GM12865 (cell line): ENCODE measurements around the gene ALOX12.
"Not testable (repeated sequence)": the region's sequence is repeated elsewhere in the genome, so short reads cannot be mapped to it uniquely, and the experiment has no call there.

Experiments
- DNase-seq: peaks from one replicate; pipeline ENCODE4 v3.0.0; 2010; ENCODE audit warnings: low read depth
- H3K4me3 ChIP-seq: 2 replicates; pipeline ENCODE4 v1.5.1; 2011; ENCODE audit warnings: mild to moderate bottlenecking, low read depth, low read length, control low read depth
- CTCF ChIP-seq: IDR thresholded peaks from 2 replicates; pipeline ENCODE4 v1.5.1; 2011; ENCODE audit warnings: low read length, control low read depth, low read depth, inconsistent platforms; ENCODE audit not compliant: insufficient read depth; ENCODE audit errors: missing control alignments

ALOX12 gene

GRCh38 chr17:6969323-6969726 lies 26.5 kb upstream of the ALOX12 start:
- DNase-seq = no peak
- TF ChIP-seq CTCF = no peak
- no peak overlapping the region for H3K4me3 ChIP-seq

- no peak for TF ChIP-seq CTCF
- DNase-seq = no peak
- no peak overlapping the region for H3K4me3 ChIP-seq
These were observed 24.9 kb upstream of the ALOX12 start for GRCh38 chr17:6970992-6971391.

- DNase-seq, H3K4me3 ChIP-seq: not testable (repeated sequence)
These were observed 16.4 kb upstream of the ALOX12 start for GRCh38 chr17:6979440-6979839.

- no peak for TF ChIP-seq CTCF
- no peak for DNase-seq
- no peak overlapping the region for H3K4me3 ChIP-seq
These were observed 14.4 kb upstream of the ALOX12 start for GRCh38 chr17:6981426-6981825.

- no peak for DNase-seq
- TF ChIP-seq CTCF = no peak
- H3K4me3 ChIP-seq = no peak overlapping the region
These were observed 10.6 kb upstream of the ALOX12 start for GRCh38 chr17:6985266-6985665.

- DNase-seq = no peak
- TF ChIP-seq CTCF = no peak
- no peak overlapping the region for H3K4me3 ChIP-seq
These were observed 9.2 kb upstream of the ALOX12 start for GRCh38 chr17:6986676-6987075.

- H3K4me3 ChIP-seq = no peak overlapping the region
- DNase-seq = no peak
- no peak for TF ChIP-seq CTCF
These were observed 6.1 kb upstream of the ALOX12 start for GRCh38 chr17:6989779-6990178.

GRCh38 chr17:6993613-6994056 lies 2.2 kb upstream of the ALOX12 start:
- not testable (repeated sequence) for H3K4me3 ChIP-seq, DNase-seq
